ENCODE results near the gene WDR38. TPM values are rescaled to one million over a fixed set of nuclear protein-coding genes. Genes with fewer than 3 reads are reported as not detected.

The WDR38 gene
- total and polyA plus RNA-seq, 2 of the 13 experiments (the other 11 are each of a cell fraction or from before 2014, with no cell fraction given), result not detected

DNA sequence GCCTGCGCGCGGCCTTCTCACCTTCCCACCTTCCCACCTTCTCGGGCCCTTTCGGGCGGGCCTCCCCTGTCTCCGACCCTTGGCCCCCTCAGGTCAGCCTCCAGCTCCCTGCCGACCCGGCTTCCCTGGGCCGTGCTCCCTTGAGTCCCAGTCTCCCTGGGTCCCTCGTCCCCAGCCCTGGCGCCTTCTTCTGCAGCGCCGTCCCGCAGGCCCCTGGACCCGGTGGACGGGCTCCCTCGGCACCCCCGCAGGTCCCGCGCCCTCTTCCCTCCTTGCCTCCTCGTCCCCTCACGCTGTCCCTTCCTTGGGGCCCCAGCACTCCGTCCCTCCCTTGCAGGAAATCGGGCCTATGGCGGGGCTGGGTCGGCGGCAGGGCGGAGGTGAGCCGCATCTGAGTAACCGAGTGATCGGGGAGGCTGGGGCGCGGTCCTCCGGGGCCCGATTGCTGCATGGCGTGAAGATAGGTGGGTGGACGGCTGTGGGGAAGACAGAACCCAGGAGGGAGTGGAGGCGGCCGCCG lies 16.3 kb downstream of the WDR38 start (continued):
- TF ChIP-seq, protein P1, sequence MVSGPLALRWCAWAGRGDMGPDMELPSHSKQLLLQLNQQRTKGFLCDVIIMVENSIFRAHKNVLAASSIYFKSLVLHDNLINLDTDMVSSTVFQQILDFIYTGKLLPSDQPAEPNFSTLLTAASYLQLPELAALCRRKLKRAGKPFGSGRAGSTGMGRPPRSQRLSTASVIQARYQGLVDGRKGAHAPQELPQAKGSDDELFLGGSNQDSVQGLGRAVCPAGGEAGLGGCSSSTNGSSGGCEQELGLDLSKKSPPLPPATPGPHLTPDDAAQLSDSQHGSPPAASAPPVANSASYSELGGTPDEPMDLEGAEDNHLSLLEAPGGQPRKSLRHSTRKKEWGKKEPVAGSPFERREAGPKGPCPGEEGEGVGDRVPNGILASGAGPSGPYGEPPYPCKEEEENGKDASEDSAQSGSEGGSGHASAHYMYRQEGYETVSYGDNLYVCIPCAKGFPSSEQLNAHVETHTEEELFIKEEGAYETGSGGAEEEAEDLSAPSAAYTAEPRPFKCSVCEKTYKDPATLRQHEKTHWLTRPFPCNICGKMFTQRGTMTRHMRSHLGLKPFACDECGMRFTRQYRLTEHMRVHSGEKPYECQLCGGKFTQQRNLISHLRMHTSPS (CRISPR knock-in tag; IDR thresholded peaks at IDR 0.05; ENCODE audit: low read depth), result no peak
- TF ChIP-seq ZNF331 (CRISPR knock-in tag; IDR thresholded peaks at IDR 0.05), result no peak
- TF ChIP-seq GTF3A (CRISPR knock-in tag; conservative IDR thresholded peaks at IDR 0.05), result no peak
- TF ChIP-seq EP300 (IDR thresholded peaks at IDR 0.05; ENCODE audit: low read depth in 2 of 2, low read length in 2 of 2), result no peak
- TF ChIP-seq EP300 (CRISPR knock-in tag; IDR thresholded peaks at IDR 0.05; ENCODE audit: borderline replicate concordance), result no peak
- no peak for TF ChIP-seq NR2F2 (IDR thresholded peaks at IDR 0.05; ENCODE audit: borderline replicate concordance, low read depth)
- peak; percentile 50; the same call in 1 of the 2 replicates for TF ChIP-seq ZNF232 (CRISPR knock-in tag; IDR thresholded peaks at IDR 0.05; ENCODE audit: borderline replicate concordance)
- TF ChIP-seq, protein P2, sequence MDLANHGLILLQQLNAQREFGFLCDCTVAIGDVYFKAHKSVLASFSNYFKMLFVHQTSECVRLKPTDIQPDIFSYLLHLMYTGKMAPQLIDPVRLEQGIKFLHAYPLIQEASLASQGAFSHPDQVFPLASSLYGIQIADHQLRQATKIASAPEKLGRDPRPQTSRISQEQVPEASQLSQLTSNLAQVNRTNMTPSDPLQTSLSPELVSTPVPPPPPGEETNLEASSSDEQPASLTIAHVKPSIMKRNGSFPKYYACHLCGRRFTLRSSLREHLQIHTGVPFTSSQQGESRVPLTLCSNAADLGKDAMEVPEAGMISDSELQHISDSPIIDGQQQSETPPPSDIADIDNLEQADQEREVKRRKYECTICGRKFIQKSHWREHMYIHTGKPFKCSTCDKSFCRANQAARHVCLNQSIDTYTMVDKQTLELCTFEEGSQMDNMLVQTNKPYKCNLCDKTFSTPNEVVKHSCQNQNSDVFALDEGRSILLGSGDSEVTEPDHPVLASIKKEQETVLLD (CRISPR knock-in tag; IDR thresholded peaks at IDR 0.05; ENCODE audit: low read depth), result no peak
- TF ChIP-seq, protein P3, sequence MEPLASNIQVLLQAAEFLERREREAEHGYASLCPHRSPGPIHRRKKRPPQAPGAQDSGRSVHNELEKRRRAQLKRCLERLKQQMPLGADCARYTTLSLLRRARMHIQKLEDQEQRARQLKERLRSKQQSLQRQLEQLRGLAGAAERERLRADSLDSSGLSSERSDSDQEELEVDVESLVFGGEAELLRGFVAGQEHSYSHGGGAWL (CRISPR knock-in tag; IDR thresholded peaks at IDR 0.05), result no peak
- no peak for TF ChIP-seq ZNF136 (CRISPR knock-in tag; IDR thresholded peaks at IDR 0.05; ENCODE audit: low read depth)
- TF ChIP-seq MEF2D (CRISPR knock-in tag; IDR thresholded peaks at IDR 0.05), result 0 out of 2 replicates have a peak, but pooled peaks have one; percentile 11
- no peak for TF ChIP-seq ZNF570 (CRISPR knock-in tag; IDR thresholded peaks at IDR 0.05; ENCODE audit: borderline replicate concordance)
- TF ChIP-seq, protein P4, sequence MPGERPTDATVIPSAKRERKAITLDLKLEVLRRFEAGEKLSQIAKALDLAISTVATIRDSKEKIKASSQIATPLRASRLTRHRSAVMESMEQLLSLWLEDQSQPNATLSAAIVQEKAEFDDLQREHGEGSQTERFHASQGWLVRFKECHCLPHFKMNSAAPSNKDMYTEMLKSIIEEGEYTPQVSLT (CRISPR knock-in tag; IDR thresholded peaks at IDR 0.05; ENCODE audit: borderline replicate concordance, low read depth), result no peak
- no peak for TF ChIP-seq ZNF251 (CRISPR knock-in tag; IDR thresholded peaks at IDR 0.05)
- TF ChIP-seq, protein P5, sequence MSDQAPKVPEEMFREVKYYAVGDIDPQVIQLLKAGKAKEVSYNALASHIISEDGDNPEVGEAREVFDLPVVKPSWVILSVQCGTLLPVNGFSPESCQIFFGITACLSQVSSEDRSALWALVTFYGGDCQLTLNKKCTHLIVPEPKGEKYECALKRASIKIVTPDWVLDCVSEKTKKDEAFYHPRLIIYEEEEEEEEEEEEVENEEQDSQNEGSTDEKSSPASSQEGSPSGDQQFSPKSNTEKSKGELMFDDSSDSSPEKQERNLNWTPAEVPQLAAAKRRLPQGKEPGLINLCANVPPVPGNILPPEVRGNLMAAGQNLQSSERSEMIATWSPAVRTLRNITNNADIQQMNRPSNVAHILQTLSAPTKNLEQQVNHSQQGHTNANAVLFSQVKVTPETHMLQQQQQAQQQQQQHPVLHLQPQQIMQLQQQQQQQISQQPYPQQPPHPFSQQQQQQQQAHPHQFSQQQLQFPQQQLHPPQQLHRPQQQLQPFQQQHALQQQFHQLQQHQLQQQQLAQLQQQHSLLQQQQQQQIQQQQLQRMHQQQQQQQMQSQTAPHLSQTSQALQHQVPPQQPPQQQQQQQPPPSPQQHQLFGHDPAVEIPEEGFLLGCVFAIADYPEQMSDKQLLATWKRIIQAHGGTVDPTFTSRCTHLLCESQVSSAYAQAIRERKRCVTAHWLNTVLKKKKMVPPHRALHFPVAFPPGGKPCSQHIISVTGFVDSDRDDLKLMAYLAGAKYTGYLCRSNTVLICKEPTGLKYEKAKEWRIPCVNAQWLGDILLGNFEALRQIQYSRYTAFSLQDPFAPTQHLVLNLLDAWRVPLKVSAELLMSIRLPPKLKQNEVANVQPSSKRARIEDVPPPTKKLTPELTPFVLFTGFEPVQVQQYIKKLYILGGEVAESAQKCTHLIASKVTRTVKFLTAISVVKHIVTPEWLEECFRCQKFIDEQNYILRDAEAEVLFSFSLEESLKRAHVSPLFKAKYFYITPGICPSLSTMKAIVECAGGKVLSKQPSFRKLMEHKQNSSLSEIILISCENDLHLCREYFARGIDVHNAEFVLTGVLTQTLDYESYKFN (CRISPR knock-in tag; conservative IDR thresholded peaks at IDR 0.05), result peak; percentile 10; the same call in 1 of the 2 replicates
- no peak for TF ChIP-seq NPAS2 (CRISPR knock-in tag; IDR thresholded peaks at IDR 0.05; ENCODE audit: borderline replicate concordance)
- 0 out of 2 replicates have a peak, but pooled peaks have one; percentile 75 for TF ChIP-seq ZNF337 (CRISPR knock-in tag; IDR thresholded peaks at IDR 0.05; ENCODE audit: borderline replicate concordance, low read depth)
- TF ChIP-seq, protein P6, sequence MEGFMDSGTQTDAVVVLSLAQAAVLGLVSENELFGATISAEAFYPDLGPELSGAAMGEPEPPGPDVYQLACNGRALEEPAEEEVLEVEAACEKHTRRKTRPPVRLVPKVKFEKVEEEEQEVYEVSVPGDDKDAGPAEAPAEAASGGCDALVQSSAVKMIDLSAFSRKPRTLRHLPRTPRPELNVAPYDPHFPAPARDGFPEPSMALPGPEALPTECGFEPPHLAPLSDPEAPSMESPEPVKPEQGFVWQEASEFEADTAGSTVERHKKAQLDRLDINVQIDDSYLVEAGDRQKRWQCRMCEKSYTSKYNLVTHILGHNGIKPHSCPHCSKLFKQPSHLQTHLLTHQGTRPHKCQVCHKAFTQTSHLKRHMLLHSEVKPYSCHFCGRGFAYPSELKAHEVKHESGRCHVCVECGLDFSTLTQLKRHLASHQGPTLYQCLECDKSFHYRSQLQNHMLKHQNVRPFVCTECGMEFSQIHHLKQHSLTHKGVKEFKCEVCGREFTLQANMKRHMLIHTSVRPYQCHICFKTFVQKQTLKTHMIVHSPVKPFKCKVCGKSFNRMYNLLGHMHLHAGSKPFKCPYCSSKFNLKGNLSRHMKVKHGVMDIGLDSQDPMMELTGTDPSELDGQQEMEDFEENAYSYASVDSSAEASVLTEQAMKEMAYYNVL (CRISPR knock-in tag; IDR thresholded peaks at IDR 0.05; ENCODE audit: borderline replicate concordance), result no peak
- peak; percentile 10; the same call in 1 of the 2 replicates for TF ChIP-seq HDAC1 (CRISPR knock-in tag; IDR thresholded peaks at IDR 0.05)
- TF ChIP-seq JARID2 (CRISPR knock-in tag; IDR thresholded peaks at IDR 0.05; ENCODE audit: insufficient replicate concordance), result no peak
